IPS DF 6.9 (cell line): Measurements from ENCODE around the gene FDXACB1.

Source experiments
- DNase-seq: peaks from one replicate; pipeline ENCODE4 v3.0.0-alpha.2; 2013; ENCODE audit warnings: low read depth, low spot score
- H3K27ac ChIP-seq: one replicate; pipeline ENCODE4 v1.5.1; 2013; ENCODE audit warnings: low read length, control low read depth
- H3K27me3 ChIP-seq: 2 replicates; pipeline ENCODE4 v1.6.1; 2013; ENCODE audit warnings: mild to moderate bottlenecking, low read length; ENCODE audit not compliant: control insufficient read depth, insufficient read depth
- H3K36me3 ChIP-seq: 2 replicates; pipeline ENCODE4 v1.6.1; 2013; ENCODE audit warnings: low read length; ENCODE audit not compliant: control insufficient read depth, insufficient read depth
- H3K4me1 ChIP-seq: 2 replicates; pipeline ENCODE4 v1.6.1; 2013; ENCODE audit warnings: low read length; ENCODE audit not compliant: control insufficient read depth, insufficient read depth
- H3K4me3 ChIP-seq: 2 replicates; pipeline ENCODE4 v1.5.1; 2013; ENCODE audit warnings: mild to moderate bottlenecking, low read length
- H3K9me3 ChIP-seq: 2 replicates; pipeline ENCODE4 v1.6.1; 2013; ENCODE audit warnings: low read length, inconsistent platforms; ENCODE audit not compliant: control insufficient read depth, insufficient read depth
- WGBS: extraction: QIAGEN DNeasy Blood & Tissue Kit; methylation state at CpG from one replicate; pipeline ENCODE4 v1.1.7; 2013; ENCODE audit warnings: mixed read lengths, missing lambda C conversion rate; ENCODE audit not compliant: insufficient read length, insufficient coverage; 5-methylcytosine and 5-hydroxymethylcytosine counted together

Gene FDXACB1

GRCh38 chr11:111878849-111879636 is at the start of gene FDXACB1, which contains the start of gene CFAP68:
Gene FDXACB1, minus strand, starts transcription at chr11:111879165. Its CDS starts 33 bp downstream, at chr11:111879132.
Gene CFAP68, plus strand, starts transcription at chr11:111879541. Its CDS starts 20 bp downstream, at chr11:111879561.
- Histone ChIP-seq H3K27me3 (no peaks in the 10 kb centered on the region), H3K27ac (no peak within 1 kb of the TSS), H3K4me1 (no peaks in the 10 kb centered on the region), H3K9me3 (no peaks in the 10 kb centered on the region), H3K4me3 (peak within 1 kb of the TSS; percentile 62; the same call in 1 of the 2 replicates), H3K36me3 (no peaks in the 10 kb centered on the region)
- DNase-seq, result peak; percentile 89
- WGBS, result no CpG with 5 or more reads among the region's 55 CpGs

- WGBS, result no CpG with 5 or more reads among the region's 47 CpGs
- Histone ChIP-seq H3K4me3 (peak overlapping the region; percentile 41; the same call in 1 of the 2 replicates), H3K27me3 (no peaks in the 10 kb centered on the region), H3K27ac (no peak overlapping the region), H3K36me3 (no peaks in the 10 kb centered on the region), H3K9me3 (no peaks in the 10 kb centered on the region), H3K4me1 (peaks cover 10% of the 10 kb centered on the region; the same call in 1 of the 2 replicates)
- DNase-seq, result peak; percentile 83
Observed at GRCh38 chr11:111926505-111927391, 47.8 kb upstream of the FDXACB1 start.

GRCh38 chr11:111925953-111926352 is 47.0 kb upstream of the FDXACB1 start:
- no peaks in the 10 kb centered on the region for H3K9me3 ChIP-seq
- WGBS, result no CpG with 5 or more reads among the region's 16 CpGs
- H3K27ac ChIP-seq, result no peak overlapping the region
- H3K4me1 ChIP-seq, result peaks cover 8% of the 10 kb centered on the region; the same call in 1 of the 2 replicates
- no peaks in the 10 kb centered on the region for H3K36me3 ChIP-seq
- H3K27me3 ChIP-seq, result no peaks in the 10 kb centered on the region
- no peak overlapping the region for H3K4me3 ChIP-seq
- no peak for DNase-seq

GRCh38 chr11:111923951-111924350 is 45.0 kb upstream of the FDXACB1 start:
- H3K27ac ChIP-seq, result no peak overlapping the region
- H3K4me1 ChIP-seq, result peaks cover 8% of the 10 kb centered on the region; the same call in 1 of the 2 replicates
- no peak overlapping the region for H3K4me3 ChIP-seq
- no peaks in the 10 kb centered on the region for H3K27me3 ChIP-seq
- DNase-seq, result no peak
- no peaks in the 10 kb centered on the region for H3K9me3 ChIP-seq
- H3K36me3 ChIP-seq, result no peaks in the 10 kb centered on the region

- no peak for DNase-seq
- H3K27me3 ChIP-seq, result no peaks in the 10 kb centered on the region
- no peak overlapping the region for H3K27ac ChIP-seq
- H3K9me3 ChIP-seq, result no peaks in the 10 kb centered on the region
- no CpG with 5 or more reads among the region's 5 CpGs for WGBS
- H3K36me3 ChIP-seq, result no peaks in the 10 kb centered on the region
- H3K4me1 ChIP-seq, result peaks cover 8% of the 10 kb centered on the region; the same call in 1 of the 2 replicates
- H3K4me3 ChIP-seq, result no peak overlapping the region
Observed at GRCh38 chr11:111923351-111923788, 44.4 kb upstream of the FDXACB1 start.

- Histone ChIP-seq H3K9me3 (no peaks in the 10 kb centered on the region), H3K4me1 (peaks cover 8% of the 10 kb centered on the region; the same call in 1 of the 2 replicates), H3K36me3 (no peaks in the 10 kb centered on the region), H3K27ac (no peak overlapping the region), H3K4me3 (no peak overlapping the region), H3K27me3 (no peaks in the 10 kb centered on the region; the same call in 1 of the 2 replicates)
- WGBS, result no CpG with 5 or more reads among the region's 2 CpGs
- no peak for DNase-seq
Observed at GRCh38 chr11:111922803-111923202, 43.8 kb upstream of the FDXACB1 start.

GRCh38 chr11:111921541-111922230 is 42.7 kb upstream of the FDXACB1 start:
- H3K36me3 ChIP-seq, result no peaks in the 10 kb centered on the region
- DNase-seq, result no peak
- H3K4me1 ChIP-seq, result peaks cover 8% of the 10 kb centered on the region; the same call in 1 of the 2 replicates
- H3K27me3 ChIP-seq, result no peaks in the 10 kb centered on the region; the same call in 1 of the 2 replicates
- H3K4me3 ChIP-seq, result no peak overlapping the region
- no peaks in the 10 kb centered on the region for H3K9me3 ChIP-seq
- no peak overlapping the region for H3K27ac ChIP-seq
- WGBS, result no CpG with 5 or more reads among the region's 7 CpGs

GRCh38 chr11:111920908-111921307 is 41.9 kb upstream of the FDXACB1 start:
- Histone ChIP-seq H3K4me3 (no peak overlapping the region), H3K9me3 (no peaks in the 10 kb centered on the region), H3K36me3 (no peaks in the 10 kb centered on the region), H3K27me3 (no peaks in the 10 kb centered on the region; the same call in 1 of the 2 replicates), H3K27ac (no peak overlapping the region), H3K4me1 (peaks cover 2% of the 10 kb centered on the region; the same call in 1 of the 2 replicates)
- no peak for DNase-seq
- WGBS, result no CpG with 5 or more reads among the region's 2 CpGs

GRCh38 chr11:111918390-111919256 is 39.7 kb upstream of the FDXACB1 start, which contains the start of gene C11orf52:
Gene C11orf52, plus strand, starts transcription at chr11:111918913. Its CDS starts 60 bp downstream, at chr11:111918973.
- peak; percentile 78 for DNase-seq

More at GRCh38 chr11:111918390-111919256, 39.7 kb upstream of the FDXACB1 start, which contains the start of gene C11orf52:
- no peaks in the 10 kb centered on the region for H3K4me1 ChIP-seq
- no peaks in the 10 kb centered on the region for H3K9me3 ChIP-seq
- H3K27ac ChIP-seq, result no peak within 1 kb of the TSS
- no CpG with 5 or more reads among the region's 19 CpGs for WGBS
- H3K27me3 ChIP-seq, result no peaks in the 10 kb centered on the region; the same call in 1 of the 2 replicates
- H3K36me3 ChIP-seq, result no peaks in the 10 kb centered on the region
- H3K4me3 ChIP-seq, result no peak within 1 kb of the TSS
